ENCODE data around the gene SLC25A21.

SLC25A21 gene

GRCh38 chr14:36657399-36658122, 514.8 kb downstream of the SLC25A21 start:
- FAIRE-seq = no peak

- FAIRE-seq = no peak
Measured at GRCh38 chr14:36656687-36657398, 515.6 kb downstream of the SLC25A21 start.

- no peak for FAIRE-seq
Measured at GRCh38 chr14:36655963-36656686, 516.3 kb downstream of the SLC25A21 start.

GRCh38 chr14:36655571-36655962, 516.8 kb downstream of the SLC25A21 start:
- FAIRE-seq = no peak

GRCh38 chr14:36654794-36655381, 517.5 kb downstream of the SLC25A21 start:
- FAIRE-seq = no peak

GRCh38 chr14:36653962-36654793, 518.2 kb downstream of the SLC25A21 start:
- no peak for FAIRE-seq

GRCh38 chr14:36653413-36653812, 519.0 kb downstream of the SLC25A21 start:
- no peak for FAIRE-seq

GRCh38 chr14:36652542-36653201, 519.7 kb downstream of the SLC25A21 start:
- FAIRE-seq = no peak

GRCh38 chr14:36649872-36650650, 522.3 kb downstream of the SLC25A21 start:
- FAIRE-seq = no peak

GRCh38 chr14:36647824-36648753, 524.3 kb downstream of the SLC25A21 start:
- no peak for FAIRE-seq

- FAIRE-seq = no peak
Measured at GRCh38 chr14:36647417-36647823, 525.0 kb downstream of the SLC25A21 start.

- no peak for FAIRE-seq
Measured at GRCh38 chr14:36646664-36647416, 525.6 kb downstream of the SLC25A21 start.

GRCh38 chr14:36633580-36633979, 538.8 kb downstream of the SLC25A21 start:
- FAIRE-seq = no peak

Data from islet of Langerhans (tissue), 1 donor.